NCI-H1417 (cell line): ENCODE measurements around the gene FKBP8.

Experiments used
- DNase-seq, 3 experiments: peaks; one replicate each; lab custom pipeline; 2025; lab: John Stamatoyannopoulos, UW

FKBP8 gene

GRCh38 chr19:18483119-18483890 lies 60.1 kb downstream of the FKBP8 start:
- peak in 2 of 3 experiments; percentile 34 to 72 for DNase-seq
